ENCODE results near the gene BMP7. TPM values are rescaled to one million over a fixed set of nuclear protein-coding genes. Genes with fewer than 3 reads are reported as not detected.

The BMP7 gene
- total and polyA plus RNA-seq, 9 donors = 0.07 to 19.4 (median 0.83) TPM

GRCh38 chr20:57157106-57157691 lies 109.2 kb downstream of the BMP7 start:
- Histone ChIP-seq H3K4me1 (ENCODE audit: insufficient read depth) (no peaks in the 10 kb centered on the region), H3K36me3 (no peaks in the 10 kb centered on the region), H3K27ac (no peak overlapping the region), H3K4me3 (no peak overlapping the region), H3K9me3 (no peaks in the 10 kb centered on the region), H3K27me3 (no peaks in the 10 kb centered on the region)
- intact Hi-C loops (cut with DNase I) = no loop called here
- WGBS, 3 donors = 87 to 88% (median 87%) methylated on average over 13 of the region's 13 CpGs
- no peak for TF ChIP-seq POLR2A (IDR thresholded peaks at IDR 0.05)
- no peak for TF ChIP-seq EP300 (IDR thresholded peaks at IDR 0.05)
- no peak for TF ChIP-seq CTCF (IDR thresholded peaks at IDR 0.05)
- DNase-seq = no peak

GRCh38 chr20:57156011-57156729 lies 110.3 kb downstream of the BMP7 start:
- no peak overlapping the region for H3K27ac ChIP-seq
- intact Hi-C loops (cut with DNase I) = no loop called here
- WGBS, 3 donors = 60 to 64% (median 63%) methylated on average over 18 of the region's 18 CpGs
- no peak for TF ChIP-seq EP300 (IDR thresholded peaks at IDR 0.05)
- no peak for TF ChIP-seq CTCF (IDR thresholded peaks at IDR 0.05)
- no peak for TF ChIP-seq POLR2A (IDR thresholded peaks at IDR 0.05)
- no peaks in the 10 kb centered on the region for H3K27me3 ChIP-seq
- H3K36me3 ChIP-seq = no peaks in the 10 kb centered on the region
- DNase-seq = no peak
- no peak overlapping the region for H3K4me3 ChIP-seq
- no peaks in the 10 kb centered on the region for H3K4me1 ChIP-seq (ENCODE audit: insufficient read depth)
- no peaks in the 10 kb centered on the region for H3K9me3 ChIP-seq

GRCh38 chr20:57155415-57155814 lies 111.0 kb downstream of the BMP7 start:
- Histone ChIP-seq H3K27me3 (no peaks in the 10 kb centered on the region), H3K4me3 (no peak overlapping the region), H3K36me3 (no peaks in the 10 kb centered on the region), H3K27ac (no peak overlapping the region), H3K9me3 (no peaks in the 10 kb centered on the region), H3K4me1 (ENCODE audit: insufficient read depth) (no peaks in the 10 kb centered on the region)
- no peak for DNase-seq
- 77 to 82% (median 78%) methylated on average over 8 of the region's 8 CpGs for WGBS, 3 donors
- intact Hi-C loops (cut with DNase I) = no loop called here
- no peak for TF ChIP-seq CTCF (IDR thresholded peaks at IDR 0.05)
- TF ChIP-seq POLR2A (IDR thresholded peaks at IDR 0.05) = no peak
- no peak for TF ChIP-seq EP300 (IDR thresholded peaks at IDR 0.05)

- Histone ChIP-seq H3K9me3 (no peaks in the 10 kb centered on the region), H3K27me3 (no peaks in the 10 kb centered on the region), H3K36me3 (no peaks in the 10 kb centered on the region), H3K27ac (no peak overlapping the region), H3K4me3 (no peak overlapping the region), H3K4me1 (ENCODE audit: insufficient read depth) (no peaks in the 10 kb centered on the region)
- TF ChIP-seq POLR2A (IDR thresholded peaks at IDR 0.05) (no peak), EP300 (IDR thresholded peaks at IDR 0.05) (no peak), CTCF (IDR thresholded peaks at IDR 0.05) (no peak)
- no peak for DNase-seq
- intact Hi-C loops (cut with DNase I) = no loop called here
- WGBS, 3 donors = 39 to 50% (median 43%) methylated on average over 18 of the region's 18 CpGs
Observed at GRCh38 chr20:57153238-57153905, 113.1 kb downstream of the BMP7 start.
